ENCODE measurements around the gene STK38. TPM values are rescaled to one million over a fixed set of nuclear protein-coding genes. Genes with fewer than 3 reads are reported as not detected.

STK38 gene
- total and polyA plus RNA-seq, 2 experiments from 2014 or later, result 17.1 to 35.3 TPM

GRCh38 chr6:36525346-36525745, 21.9 kb downstream of the STK38 start:
- H3K36me3 ChIP-seq, result peaks cover 40% of the 10 kb centered on the region
- TF ChIP-seq CTCF (IDR thresholded peaks at IDR 0.05; ENCODE audit: low read depth, low read length), result no peak

GRCh38 chr6:36524871-36525270, 22.4 kb downstream of the STK38 start:
- peaks cover 19% of the 10 kb centered on the region for H3K4me1 ChIP-seq (ENCODE audit: low read depth)
- TF ChIP-seq CTCF (IDR thresholded peaks at IDR 0.05; ENCODE audit: low read depth, low read length), result no peak
- H3K9me3 ChIP-seq (ENCODE audit: low read depth), result no peaks in the 10 kb centered on the region
- H3K36me3 ChIP-seq, result peaks cover 43% of the 10 kb centered on the region
- no peaks in the 10 kb centered on the region for H3K27me3 ChIP-seq
- no peak overlapping the region for H3K4me3 ChIP-seq
- no peak for DNase-seq (ENCODE audit: low read depth in 1 of 2, low spot score in 1 of 2)
- H3K27ac ChIP-seq, result no peak overlapping the region

More at GRCh38 chr6:36525346-36525745, 21.9 kb downstream of the STK38 start:
- peaks cover 19% of the 10 kb centered on the region for H3K4me1 ChIP-seq (ENCODE audit: low read depth)
- H3K27me3 ChIP-seq, result no peaks in the 10 kb centered on the region
- no peak overlapping the region for H3K4me3 ChIP-seq
- H3K9me3 ChIP-seq (ENCODE audit: low read depth), result no peaks in the 10 kb centered on the region
- H3K27ac ChIP-seq, result no peak overlapping the region
- DNase-seq (ENCODE audit: low read depth in 1 of 2, low spot score in 1 of 2), result no peak

DNA sequence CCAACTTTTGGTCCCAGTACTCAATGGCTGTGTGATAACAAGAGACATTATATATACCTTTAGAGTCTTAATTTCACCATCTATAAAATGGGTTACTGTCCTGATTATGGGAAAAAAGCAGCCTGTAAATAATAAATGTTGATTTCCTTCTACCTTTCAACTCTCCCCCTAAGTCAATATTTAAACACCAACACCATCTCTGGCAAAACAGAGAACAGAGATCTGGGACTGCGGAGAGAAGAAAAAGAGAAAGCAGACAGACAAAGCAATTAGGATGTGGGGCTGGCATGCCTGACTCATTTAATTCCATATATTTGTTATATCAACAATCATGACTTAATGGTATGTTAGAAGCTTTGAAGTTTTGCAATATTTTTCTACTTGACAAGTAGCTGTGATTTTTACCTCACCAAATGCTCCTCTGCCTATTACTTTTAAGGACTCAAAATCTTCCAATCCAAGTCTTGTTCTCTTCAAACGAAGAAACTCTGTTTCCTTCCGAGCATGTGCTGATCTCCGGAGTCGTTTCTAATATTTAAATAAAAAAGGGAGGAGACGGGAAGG, 23.3 kb downstream of the STK38 start:
- no peak for DNase-seq (ENCODE audit: low read depth in 1 of 2, low spot score in 1 of 2)
- no peaks in the 10 kb centered on the region for H3K9me3 ChIP-seq (ENCODE audit: low read depth)
- H3K27ac ChIP-seq, result no peak overlapping the region
- H3K4me1 ChIP-seq (ENCODE audit: low read depth), result peaks cover 17% of the 10 kb centered on the region
- TF ChIP-seq CTCF (IDR thresholded peaks at IDR 0.05; ENCODE audit: low read depth, low read length), result no peak
- no peak overlapping the region for H3K4me3 ChIP-seq
- H3K36me3 ChIP-seq, result peaks cover 50% of the 10 kb centered on the region
- H3K27me3 ChIP-seq, result no peaks in the 10 kb centered on the region

DNA sequence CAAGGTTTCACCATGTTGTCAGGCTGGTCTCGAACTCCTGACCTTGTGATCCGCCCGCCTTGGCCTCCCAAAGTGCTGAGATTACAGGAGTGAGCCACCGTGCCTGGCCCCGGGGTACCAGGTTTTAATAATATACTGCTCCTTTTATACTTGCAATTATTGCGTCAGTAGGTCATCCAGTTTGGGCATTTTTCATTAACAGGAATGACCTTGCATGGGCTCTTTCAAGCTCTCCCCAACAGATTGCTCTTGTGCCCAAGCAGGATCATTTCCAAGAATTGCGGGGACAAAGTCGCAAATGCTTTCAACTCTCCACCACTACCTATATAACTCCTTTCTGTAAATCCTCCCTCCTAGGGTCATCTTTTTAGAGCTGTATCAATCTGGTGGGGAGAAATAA, 23.8 kb downstream of the STK38 start:
- no peak for TF ChIP-seq CTCF (IDR thresholded peaks at IDR 0.05; ENCODE audit: low read depth, low read length)
- DNase-seq (ENCODE audit: low read depth in 1 of 2, low spot score in 1 of 2), result no peak
- Histone ChIP-seq H3K9me3 (ENCODE audit: low read depth) (no peaks in the 10 kb centered on the region), H3K27ac (no peak overlapping the region), H3K36me3 (peaks cover 54% of the 10 kb centered on the region), H3K4me3 (no peak overlapping the region), H3K27me3 (no peaks in the 10 kb centered on the region), H3K4me1 (ENCODE audit: low read depth) (peaks cover 11% of the 10 kb centered on the region)

GRCh38 chr6:36519352-36519751, 27.9 kb downstream of the STK38 start:
- H3K36me3 ChIP-seq, result peaks cover 53% of the 10 kb centered on the region
- DNase-seq (ENCODE audit: low read depth in 1 of 2, low spot score in 1 of 2), result no peak

More at GRCh38 chr6:36519352-36519751, 27.9 kb downstream of the STK38 start:
- H3K4me1 ChIP-seq (ENCODE audit: low read depth), result no peaks in the 10 kb centered on the region
- H3K4me3 ChIP-seq, result no peak overlapping the region
- no peaks in the 10 kb centered on the region for H3K27me3 ChIP-seq
- no peak for TF ChIP-seq CTCF (IDR thresholded peaks at IDR 0.05; ENCODE audit: low read depth, low read length)
- no peaks in the 10 kb centered on the region for H3K9me3 ChIP-seq (ENCODE audit: low read depth)
- H3K27ac ChIP-seq, result no peak overlapping the region
